ENCODE results near the gene SRM.

DNA sequence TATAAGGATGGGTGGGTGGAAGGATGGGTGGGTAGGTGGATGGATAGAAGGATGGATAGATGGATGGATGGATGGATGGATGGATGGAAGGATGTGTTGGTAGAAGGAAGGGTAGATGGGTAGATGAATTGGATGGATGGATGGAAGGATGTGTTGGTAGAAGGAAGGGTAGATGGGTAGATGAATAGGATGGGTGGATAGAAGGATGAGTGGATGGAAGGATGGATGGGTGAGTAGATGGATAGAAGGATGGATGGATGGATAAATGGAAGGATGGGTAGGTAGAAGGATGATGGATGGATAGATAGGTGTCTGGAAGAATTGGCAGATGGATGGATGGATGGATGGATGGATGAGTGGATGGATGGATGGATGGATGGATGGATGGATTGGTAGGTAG, 18.8 kb downstream of the SRM start:
- TF ChIP-seq, protein P1, sequence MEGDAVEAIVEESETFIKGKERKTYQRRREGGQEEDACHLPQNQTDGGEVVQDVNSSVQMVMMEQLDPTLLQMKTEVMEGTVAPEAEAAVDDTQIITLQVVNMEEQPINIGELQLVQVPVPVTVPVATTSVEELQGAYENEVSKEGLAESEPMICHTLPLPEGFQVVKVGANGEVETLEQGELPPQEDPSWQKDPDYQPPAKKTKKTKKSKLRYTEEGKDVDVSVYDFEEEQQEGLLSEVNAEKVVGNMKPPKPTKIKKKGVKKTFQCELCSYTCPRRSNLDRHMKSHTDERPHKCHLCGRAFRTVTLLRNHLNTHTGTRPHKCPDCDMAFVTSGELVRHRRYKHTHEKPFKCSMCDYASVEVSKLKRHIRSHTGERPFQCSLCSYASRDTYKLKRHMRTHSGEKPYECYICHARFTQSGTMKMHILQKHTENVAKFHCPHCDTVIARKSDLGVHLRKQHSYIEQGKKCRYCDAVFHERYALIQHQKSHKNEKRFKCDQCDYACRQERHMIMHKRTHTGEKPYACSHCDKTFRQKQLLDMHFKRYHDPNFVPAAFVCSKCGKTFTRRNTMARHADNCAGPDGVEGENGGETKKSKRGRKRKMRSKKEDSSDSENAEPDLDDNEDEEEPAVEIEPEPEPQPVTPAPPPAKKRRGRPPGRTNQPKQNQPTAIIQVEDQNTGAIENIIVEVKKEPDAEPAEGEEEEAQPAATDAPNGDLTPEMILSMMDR (IDR thresholded peaks at IDR 0.05): no peak
- TF ChIP-seq POLR2A (IDR thresholded peaks at IDR 0.05): no peak
